Superior temporal gyrus (tissue), 1 donor: ENCODE data around the gene ANKRD18A.
"Not testable (repeated sequence)": the region's sequence is repeated elsewhere in the genome, so short reads cannot be mapped to it uniquely, and the experiment has no call there.

ENCODE experiments used
- DNase-seq: peaks from one replicate; pipeline ENCODE4 v3.0.0-alpha.2; 2016; ENCODE audit errors: extremely low spot score

The ANKRD18A gene

DNA sequence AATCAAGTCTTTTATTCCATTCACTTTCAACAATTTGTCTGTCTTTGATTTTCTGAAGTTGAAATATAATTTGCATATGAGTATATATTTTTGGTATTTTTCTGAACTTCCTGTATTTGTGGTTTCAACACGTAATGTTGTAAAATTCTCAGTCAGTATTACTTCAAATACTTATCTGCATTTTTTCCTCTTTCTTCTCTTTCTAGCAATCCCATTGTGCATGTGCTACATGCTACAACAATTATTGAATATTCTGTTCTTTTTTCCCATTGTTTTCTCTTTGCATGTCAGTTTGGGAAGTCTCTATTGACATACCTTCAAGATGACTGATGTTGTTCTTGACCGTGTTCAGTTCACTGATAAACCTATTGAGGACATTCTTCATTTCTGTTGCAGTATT is 5.6 kb upstream of the ANKRD18A start:
- no peak for DNase-seq

DNA sequence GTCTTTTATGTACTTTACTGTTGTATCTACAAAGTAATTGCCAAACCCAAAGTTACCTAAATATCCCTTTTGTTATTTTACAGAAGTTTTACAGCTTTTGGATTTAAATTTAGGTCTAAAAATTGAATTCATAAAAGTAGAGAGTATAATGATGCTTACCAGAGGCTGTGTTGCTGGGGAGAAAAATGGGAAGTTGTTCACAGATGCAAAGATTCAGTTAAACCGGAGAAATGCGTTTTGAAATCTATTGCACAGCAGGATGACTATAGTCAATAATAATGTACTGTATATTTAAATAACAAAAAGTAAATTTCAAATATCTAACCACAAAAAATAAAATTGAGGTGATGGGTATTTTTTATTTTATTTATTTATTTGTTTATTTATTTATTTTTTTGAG is 2.6 kb upstream of the ANKRD18A start:
- no peak for DNase-seq

DNA sequence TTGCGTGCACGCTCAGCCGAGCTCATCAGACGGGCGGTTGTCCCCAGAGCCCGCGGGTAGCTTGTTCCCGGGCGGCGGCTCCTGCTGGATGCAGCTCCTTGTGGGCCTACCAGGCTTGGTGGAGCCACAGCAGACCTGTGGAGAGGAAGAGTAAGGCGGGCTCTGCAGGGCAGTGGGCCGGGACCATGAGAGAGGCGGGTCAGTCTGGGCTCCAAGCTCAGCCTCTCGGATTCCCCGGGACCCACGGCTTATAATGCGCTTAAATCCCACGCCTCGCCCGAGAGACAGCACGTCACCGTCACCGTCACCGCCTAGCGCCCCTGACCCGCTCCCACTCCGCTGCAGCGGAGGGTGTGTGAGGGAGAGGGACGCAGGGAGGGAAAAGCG is 1.9 kb upstream of the ANKRD18A start:
- DNase-seq = peak; percentile 22

DNA sequence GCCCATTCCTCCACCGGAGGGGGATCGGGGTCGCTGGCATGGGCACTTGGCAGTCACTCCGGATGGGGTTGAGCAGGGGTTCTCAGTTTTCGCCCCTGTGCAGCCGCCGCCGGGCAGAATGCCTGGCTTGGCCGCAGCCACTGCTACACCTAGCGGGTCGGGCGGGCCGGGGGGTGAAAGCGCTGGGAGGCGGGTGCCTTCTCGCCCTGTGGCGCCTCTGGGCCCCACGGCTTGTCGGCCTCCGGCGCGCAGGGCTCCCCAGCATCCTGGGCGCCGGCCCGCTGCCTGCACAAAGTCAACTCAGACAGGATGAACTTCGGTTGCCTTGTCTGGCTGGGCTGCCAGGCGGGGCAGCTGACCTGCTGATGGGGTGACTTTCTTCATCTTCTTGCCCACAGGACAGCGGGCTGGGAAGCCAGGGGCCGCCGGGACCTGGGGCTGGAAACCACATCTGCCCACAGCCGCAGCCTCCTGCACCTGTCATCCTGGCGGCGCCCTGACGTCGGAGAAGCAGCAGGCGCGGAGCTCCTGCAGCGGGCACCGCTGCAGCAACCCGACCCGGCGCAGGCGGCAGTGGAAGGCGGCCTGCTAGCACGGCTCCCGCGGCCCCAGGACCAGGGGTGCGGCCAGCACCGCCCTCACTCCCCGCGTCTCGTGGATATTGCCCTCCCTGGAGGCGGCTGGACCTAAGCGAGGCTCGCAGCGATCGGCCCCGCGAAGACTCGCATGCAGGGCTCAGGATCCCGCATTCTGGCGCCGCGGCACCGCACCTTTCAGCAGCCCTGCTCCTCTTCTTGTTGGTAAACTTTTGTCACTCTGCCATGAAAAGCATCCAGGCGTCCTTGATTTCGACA is 1.3 kb upstream of the ANKRD18A start:
- peak; percentile 28 for DNase-seq

DNA sequence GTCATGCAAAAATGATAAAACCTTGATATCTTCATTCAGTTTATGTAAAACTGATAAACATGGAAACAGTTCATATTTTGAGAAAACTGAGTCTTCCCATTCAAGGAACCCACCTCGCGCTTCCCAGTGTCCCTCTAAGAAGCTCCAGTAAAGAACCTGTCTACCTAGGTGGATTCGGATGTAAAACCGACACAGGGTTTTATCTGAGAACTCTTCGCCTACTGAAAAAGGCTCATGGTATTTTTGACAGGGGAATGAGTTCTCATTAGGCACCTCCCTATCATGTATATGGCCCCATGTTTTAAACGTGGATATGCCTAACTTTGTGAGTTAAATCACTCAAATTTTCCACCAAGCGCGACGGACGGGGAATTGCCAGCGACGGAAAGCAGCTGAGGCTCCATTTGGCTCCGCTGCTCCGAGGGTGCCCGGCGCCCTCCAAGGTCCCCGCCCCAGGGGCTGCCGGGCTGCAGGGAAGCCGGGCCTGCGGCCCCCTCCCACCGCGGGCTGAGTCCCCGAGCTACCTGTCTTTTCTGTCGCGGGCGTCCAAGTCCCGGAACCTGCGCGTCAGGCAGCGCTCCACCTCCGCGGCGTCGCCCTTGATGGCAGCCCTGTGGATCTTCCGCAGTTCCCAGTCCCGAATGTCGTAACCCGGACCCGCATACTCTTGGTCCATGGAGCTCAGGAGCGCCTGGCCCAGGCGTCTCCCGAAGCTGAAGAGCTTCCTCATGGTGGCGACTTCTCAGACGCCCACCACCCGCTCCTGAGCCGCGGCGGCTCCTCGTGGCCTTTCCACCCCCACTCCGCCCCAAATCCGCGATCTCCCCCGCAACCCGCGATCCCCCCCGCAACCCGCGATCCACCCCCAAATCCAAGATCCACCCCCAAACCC is 594 bp downstream of the ANKRD18A start:
- DNase-seq = no peak

DNA sequence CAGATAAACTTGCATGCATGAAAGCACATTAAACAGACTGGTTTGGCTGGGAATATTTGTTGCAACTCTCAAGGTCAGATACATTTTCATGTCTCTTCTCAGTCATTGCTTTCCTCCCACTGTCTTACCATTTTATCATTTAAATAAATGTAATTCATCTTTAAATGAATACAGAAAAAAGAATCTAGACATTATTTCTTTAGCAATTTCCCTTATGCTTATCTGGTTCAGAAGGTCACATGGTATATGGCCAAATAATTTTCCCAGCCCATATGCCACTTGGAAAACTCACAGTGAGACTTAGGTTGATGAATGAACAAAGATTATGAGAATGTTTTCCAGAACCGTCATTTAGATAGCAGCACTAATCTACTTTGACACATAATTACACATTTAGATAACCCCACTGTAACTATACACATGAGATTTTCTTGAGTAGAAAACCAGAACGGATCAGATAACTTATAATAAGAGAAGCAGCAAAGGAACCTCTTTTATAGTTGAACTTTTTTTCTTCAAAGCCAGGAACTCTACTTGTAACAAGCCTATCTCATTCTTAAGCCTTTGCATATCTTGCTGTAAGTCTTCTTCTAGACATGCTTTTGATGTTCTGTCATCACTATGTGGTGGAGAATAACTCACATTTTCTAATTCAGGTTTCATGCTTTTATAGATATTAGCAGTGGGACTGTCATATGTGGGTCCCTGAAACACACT is 22.2 kb downstream of the ANKRD18A start:
- not testable (repeated sequence) for DNase-seq

DNA sequence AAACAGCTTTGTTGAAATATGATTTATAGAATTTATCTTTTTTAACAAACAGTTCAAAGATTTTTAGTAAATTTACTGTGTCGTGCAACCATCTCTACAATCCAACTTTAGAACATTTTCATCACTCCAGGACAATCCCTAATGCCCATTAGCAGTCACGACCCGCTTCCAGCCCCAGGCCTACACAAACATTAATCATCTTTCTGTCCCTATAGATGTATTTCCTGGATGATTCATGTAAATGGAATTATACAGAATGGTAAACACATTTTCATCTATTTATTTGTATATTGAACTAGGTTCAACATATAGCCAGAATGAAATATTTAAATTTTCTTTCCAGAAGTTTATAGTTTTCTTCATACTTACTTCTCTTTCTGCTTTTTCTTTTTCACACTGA is 25.3 kb downstream of the ANKRD18A start:
- DNase-seq = not testable (repeated sequence)

DNA sequence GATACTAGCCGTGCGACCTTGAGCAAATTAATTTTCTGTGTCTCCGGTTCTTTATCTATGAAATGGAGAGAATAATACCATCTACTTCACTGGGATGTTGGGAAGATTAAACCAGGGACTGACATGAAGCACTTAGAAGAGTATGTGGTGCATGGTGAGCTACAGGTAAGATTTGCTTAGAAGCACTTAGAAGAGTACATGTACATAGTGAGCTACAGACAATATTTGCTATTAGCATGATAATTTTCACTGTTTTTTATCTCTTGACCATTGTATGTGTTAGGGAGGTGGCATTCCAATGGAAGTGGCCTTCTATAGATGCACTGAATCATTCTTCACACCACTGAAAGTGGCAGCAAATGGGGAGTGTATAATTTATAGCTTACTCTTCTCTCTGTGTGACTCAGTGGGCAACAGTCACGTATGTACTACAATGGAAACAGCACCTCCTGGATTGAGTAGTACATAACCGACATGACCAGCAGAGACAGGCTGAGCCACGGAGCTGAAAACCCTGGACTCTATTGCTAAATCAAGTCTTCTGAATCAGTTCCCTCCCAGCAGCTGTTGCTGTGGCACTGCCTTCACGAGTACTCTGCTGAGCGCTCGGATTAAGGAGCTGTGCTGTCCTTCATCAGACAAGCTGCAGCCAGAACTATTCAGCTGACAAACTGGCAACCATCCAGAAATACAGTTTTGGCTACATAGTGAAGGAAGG is 28.9 kb downstream of the ANKRD18A start:
- not testable (repeated sequence) for DNase-seq

DNA sequence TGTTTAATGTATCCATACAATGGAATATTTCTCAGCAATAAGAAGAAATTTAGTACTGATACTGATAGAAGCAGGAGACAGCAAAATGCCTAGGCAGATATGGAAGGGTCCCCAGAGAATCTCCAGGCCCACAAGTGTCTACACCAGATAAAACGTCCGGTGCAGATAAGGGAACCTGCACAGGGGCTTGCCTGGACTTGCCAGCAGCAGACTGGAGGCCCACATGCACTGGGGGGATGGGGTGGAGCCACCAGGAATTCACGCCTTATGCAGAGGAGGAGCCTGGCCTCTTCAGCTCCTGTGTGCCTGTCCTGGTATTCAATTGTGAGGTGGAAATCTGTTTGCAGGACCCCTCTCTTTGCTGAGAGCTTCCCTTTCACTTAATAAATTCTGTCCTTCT is 36.6 kb downstream of the ANKRD18A start:
- DNase-seq = not testable (repeated sequence)

DNA sequence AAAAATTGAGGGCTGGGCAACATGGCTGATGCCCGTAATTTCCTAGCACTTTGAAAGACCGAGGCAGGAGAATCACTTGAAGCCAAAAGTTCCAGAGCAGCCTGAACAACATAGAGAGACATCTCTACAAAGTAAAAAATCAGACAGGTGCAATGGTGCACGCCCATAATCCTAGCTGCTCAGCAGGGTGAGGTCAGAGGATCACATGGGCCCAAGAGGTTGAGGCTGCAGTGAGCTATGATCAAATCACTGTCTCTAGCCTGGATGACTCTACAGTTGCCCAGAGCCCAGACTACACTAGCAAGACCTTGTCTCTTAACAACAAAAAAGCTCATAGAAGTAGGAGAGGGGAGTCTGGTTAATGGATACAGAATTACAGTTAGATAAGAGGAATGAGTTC is 40.3 kb downstream of the ANKRD18A start:
- not testable (repeated sequence) for DNase-seq

DNA sequence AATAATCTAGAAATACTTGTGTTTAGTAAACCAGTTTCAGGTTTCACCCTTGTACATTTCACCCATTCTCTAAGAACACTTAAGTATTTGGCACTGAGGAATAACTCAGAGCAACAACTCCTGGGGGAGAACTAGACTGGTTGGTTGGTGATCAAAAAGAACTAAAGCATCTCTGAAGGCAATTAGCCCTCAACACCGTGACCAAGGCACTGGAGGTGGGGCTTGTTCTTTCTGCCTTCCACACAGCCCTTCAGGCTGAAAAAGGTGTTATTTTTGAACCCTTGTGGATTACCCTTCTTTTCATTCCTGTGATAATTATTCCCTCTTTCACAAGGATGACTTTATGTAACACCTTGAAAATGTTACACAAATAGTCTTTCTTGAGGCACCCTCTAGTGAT is 44.2 kb downstream of the ANKRD18A start:
- not testable (repeated sequence) for DNase-seq

DNA sequence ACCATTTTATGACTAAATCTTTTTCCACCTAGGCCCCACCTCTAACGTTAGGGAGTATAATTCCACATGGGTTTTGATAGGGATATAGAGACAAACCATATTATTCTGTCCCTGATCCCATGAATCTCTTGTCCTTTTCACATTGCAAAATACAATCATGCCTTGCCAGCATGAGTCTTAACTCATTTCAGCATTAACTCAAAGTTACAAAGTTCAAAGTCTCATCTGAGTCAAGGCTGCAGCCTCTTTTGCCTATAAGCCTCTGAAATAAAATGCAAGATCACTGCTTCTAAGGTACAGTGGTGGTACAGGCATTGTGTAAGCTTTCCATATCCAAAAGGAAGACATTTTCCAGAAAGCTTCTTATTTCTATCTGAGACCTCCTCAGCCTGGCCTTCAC is 54.3 kb downstream of the ANKRD18A start:
- not testable (repeated sequence) for DNase-seq

DNA sequence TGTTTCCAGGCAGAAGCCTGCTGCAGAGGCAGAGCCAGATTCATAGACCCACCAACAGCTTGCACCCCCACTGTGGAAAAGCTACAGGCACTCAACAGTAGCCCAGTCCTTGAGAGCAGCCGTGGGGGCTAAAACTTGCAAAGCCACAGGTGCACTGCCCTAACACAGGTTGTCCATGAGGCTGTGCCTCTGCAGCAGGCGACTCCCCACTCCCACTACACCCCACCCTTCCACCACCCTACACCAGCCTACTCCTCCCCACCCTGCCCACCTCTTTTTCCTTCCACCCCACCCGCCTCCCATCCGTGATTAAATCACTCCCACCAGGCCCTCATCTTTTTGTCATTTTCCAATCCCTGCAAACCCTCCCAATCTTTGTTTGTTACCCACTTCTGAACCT is 55.2 kb downstream of the ANKRD18A start:
- not testable (repeated sequence) for DNase-seq

DNA sequence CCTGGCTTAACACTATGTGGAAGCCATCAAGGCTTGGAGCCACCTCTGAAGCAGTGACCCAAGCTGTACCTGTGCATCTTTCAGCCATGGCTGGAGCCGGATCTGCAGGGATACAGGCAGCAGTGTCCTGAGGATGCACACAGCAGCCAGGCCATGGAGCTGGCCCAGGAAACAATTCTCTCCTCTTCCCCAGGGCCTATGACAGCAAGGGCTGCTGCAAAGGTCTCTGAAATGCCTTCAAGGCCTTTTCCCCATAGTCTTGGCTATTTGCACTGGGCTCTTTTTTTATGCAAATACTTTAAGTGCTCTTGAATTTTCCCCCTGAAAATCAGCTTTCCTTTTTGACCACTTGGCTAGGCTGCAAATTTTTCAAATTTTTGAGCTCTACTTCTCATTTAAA is 56.5 kb downstream of the ANKRD18A start:
- DNase-seq = not testable (repeated sequence)

DNA sequence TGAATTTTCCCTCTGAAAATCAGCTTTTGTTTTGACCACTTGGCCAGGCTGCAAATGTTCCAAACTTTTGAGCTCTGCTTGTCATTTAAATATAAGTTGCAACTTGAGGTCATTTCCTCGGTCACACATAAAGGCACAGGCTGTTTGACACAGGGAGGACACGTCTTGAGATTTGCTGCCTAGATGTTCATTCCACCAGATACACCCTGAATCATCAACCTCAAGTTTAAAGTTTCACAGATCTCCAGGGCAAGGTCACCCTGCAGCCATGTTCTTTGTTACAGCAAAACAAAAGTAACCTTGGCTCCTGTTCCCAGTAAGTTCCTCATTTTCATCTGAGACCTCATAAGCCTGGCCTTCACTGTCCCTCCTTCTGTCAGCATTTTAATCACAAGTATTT is 59.3 kb downstream of the ANKRD18A start:
- not testable (repeated sequence) for DNase-seq

DNA sequence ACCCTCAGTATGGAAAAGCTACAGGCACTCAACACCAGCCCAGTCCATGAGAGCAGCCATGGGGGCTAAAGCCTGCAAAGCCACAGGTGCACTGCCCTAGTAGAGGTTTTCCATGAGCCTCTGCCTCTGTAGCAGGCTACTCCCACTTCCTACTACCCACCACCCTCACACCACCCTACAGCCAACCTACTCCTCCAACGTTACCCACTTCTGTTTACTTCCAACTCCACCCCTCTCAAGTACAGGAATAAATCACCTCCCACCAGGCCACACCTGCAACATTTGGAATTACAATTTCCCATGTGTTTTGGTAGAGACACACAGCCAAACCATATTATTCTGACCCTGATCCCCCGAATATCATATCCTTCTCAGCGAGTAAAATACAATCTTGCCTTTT is 61.2 kb downstream of the ANKRD18A start:
- not testable (repeated sequence) for DNase-seq

DNA sequence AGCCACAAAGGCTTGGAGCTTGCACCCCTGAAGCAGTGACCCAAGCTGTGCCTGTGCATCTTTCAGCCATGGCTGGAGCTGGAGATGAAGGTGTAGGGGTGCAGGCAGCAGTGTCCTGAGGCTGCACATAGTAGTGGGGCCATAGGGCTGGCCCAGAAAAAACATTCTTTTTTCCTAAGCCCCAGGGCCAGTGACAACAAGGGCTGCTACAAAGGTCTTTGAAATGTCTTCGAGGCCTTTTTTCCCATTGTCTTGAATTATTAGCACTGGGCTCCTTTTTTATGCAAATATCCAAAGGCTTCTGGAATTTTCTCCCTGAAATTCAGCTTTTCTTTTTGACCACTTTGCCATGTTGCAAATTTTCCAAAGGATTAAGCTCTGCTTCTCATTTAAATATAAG is 62.6 kb downstream of the ANKRD18A start:
- DNase-seq = not testable (repeated sequence)

DNA sequence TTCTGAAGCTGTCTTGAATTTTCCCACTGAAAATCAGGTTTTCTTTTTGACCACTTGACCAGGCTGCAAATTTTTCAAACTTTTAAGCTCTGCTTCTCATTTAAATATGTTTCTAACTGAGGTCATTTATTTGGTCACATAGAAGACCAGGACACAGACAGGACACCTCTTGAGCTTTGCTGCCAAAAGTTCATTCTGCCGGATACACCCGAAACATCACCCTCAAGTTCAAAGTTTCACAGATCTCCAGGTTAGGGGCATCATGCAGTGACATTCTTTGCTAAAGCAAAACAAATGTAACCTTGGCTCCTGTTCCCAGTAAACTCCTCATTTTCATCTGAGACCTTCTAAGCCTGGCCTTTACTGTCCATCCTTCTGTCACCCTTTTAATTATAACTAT is 65.4 kb downstream of the ANKRD18A start:
- not testable (repeated sequence) for DNase-seq

DNA sequence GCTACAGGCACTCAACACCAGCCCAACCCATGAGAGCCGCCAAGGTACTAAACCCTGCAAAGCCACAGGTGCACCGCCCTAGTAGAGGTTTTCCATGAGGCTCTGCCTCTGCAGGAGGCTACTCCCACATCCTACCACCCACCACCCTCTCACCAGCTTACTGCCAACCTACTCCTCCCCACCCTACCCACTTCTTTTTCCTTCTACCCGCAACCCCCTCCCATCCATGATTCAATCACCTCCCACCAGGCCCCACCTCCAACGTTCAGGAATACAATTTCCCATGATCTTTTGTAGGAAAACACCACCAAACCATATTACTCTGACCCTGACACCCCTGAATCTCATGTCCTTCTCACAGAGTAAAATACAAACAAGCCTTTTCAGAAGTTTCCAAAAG is 67.4 kb downstream of the ANKRD18A start:
- not testable (repeated sequence) for DNase-seq

DNA sequence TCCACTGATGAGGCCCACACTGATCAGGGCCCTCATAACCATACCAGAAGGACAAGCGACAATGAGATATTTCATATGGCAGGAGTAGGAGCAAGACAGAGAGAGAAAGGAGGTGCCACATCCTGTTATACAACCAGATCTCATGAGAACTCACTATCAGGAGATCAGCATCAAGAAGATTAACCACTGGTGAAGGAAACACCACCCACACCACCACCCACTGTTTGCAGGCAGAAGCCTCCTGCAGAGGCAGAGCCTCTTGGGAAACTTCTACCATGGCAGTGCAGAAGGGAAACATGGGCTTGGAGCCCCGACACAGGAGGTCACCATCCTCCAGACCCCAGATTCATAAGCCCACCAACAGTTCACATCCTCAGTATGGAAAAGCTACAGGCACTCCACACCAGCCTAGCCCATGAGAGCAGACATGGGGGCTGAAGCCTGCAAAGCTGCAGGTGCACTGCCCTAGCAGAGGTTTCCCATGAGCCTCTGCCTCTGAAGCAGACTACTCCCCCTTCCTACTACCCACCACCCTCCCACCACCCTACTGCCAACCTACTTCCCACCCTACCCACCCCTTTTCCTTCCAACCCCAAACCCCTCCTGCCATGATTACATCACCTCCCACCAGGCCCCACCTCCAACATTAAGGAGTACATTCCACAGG is 73.8 kb downstream of the ANKRD18A start:
- DNase-seq = not testable (repeated sequence)

DNA sequence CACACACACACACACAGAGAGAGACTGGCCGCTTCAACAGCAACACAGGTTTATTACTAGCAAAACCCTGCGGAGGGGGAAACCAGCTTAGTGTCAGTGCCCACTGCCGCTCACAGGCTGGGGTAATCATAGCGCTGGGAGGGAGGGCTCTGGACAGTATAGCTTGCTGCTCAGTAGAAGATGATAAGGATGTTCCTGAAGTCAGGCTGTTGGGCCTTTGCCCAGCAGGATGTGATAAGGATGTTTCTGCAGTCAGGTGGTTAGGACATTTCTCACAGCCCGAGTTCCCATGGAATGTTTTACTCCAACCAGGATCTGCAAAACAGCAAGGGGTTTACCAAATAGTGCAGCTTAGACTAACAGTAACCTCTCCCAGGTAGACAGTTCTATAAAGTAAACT is 79.9 kb downstream of the ANKRD18A start:
- not testable (repeated sequence) for DNase-seq
